ENCODE measurements around the gene CSPG5. TPM values are rescaled to one million over a fixed set of nuclear protein-coding genes. Genes with fewer than 3 reads are reported as not detected.

The CSPG5 gene
- total RNA-seq, 2 donors from 2014 or later = 0.16 to 1.2 TPM

GRCh38 chr3:47525617-47526016 is 53.0 kb downstream of the CSPG5 start:
- no peak for ATAC-seq
- DNase-seq (ENCODE audit: low spot score in 2 of 2) = no peak
- H3K27ac Mint-ChIP-seq = no peak overlapping the region
- peaks cover 5% of the 10 kb centered on the region in 2 donors for H3K9me3 Mint-ChIP-seq
- H3K36me3 Mint-ChIP-seq = peaks cover 0 to 6% of the 10 kb centered on the region in 2 donors

GRCh38 chr3:47523310-47524073 is 55.2 kb downstream of the CSPG5 start:
- DNase-seq (ENCODE audit: low spot score in 2 of 2) (no peak), ATAC-seq (no peak)
- Mint-ChIP-seq H3K36me3 (peaks cover 0 to 6% of the 10 kb centered on the region in 2 donors), H3K9me3 (peaks cover 5% of the 10 kb centered on the region in 2 donors), H3K27ac (no peak overlapping the region)

GRCh38 chr3:47522082-47522987 is 56.3 kb downstream of the CSPG5 start:
- peak; percentile 79 to 82 for DNase-seq (ENCODE audit: low spot score in 2 of 2)
- Mint-ChIP-seq H3K9me3 (no peaks in the 10 kb centered on the region), H3K27ac (peak overlapping the region in 1 of 2 donors; percentile 22), H3K36me3 (no peaks in the 10 kb centered on the region)
- ATAC-seq = peak; percentile 97 to 99

GRCh38 chr3:47520756-47521155 is 57.9 kb downstream of the CSPG5 start:
- no peak for ATAC-seq
- no peak overlapping the region for H3K27ac Mint-ChIP-seq
- DNase-seq (ENCODE audit: low spot score in 2 of 2) = no peak
- no peaks in the 10 kb centered on the region for H3K36me3 Mint-ChIP-seq
- no peaks in the 10 kb centered on the region for H3K9me3 Mint-ChIP-seq

- Mint-ChIP-seq H3K9me3 (no peaks in the 10 kb centered on the region), H3K27ac (no peak overlapping the region), H3K36me3 (peaks cover 0 to 4% of the 10 kb centered on the region in 2 donors)
- ATAC-seq (no peak), DNase-seq (ENCODE audit: low spot score in 2 of 2) (no peak)
Measured at GRCh38 chr3:47517937-47518336, 60.7 kb downstream of the CSPG5 start.

GRCh38 chr3:47515864-47516319 is 62.8 kb downstream of the CSPG5 start:
- Mint-ChIP-seq H3K36me3 (peaks cover 0 to 19% of the 10 kb centered on the region in 2 donors), H3K27ac (no peak overlapping the region), H3K9me3 (no peaks in the 10 kb centered on the region)
- ATAC-seq (no peak), DNase-seq (ENCODE audit: low spot score in 2 of 2) (no peak)

- no peak for ATAC-seq
- Mint-ChIP-seq H3K27ac (peak overlapping the region in 1 of 2 donors; percentile 75), H3K9me3 (no peaks in the 10 kb centered on the region), H3K36me3 (peaks cover 0 to 24% of the 10 kb centered on the region in 2 donors)
- no peak for DNase-seq (ENCODE audit: low spot score in 2 of 2)
Measured at GRCh38 chr3:47515100-47515499, 63.6 kb downstream of the CSPG5 start.

GRCh38 chr3:47513125-47513929 is 65.3 kb downstream of the CSPG5 start, which contains the start of gene ELP6:
Gene ELP6 (minus strand): TSS chr3:47513712. CDS start chr3:47513590, 122 bp downstream.
- no peaks in the 10 kb centered on the region for H3K9me3 Mint-ChIP-seq
- peak; percentile 97 to 98 for ATAC-seq
- H3K27ac Mint-ChIP-seq = peak within 1 kb of the TSS; percentile 99
- peak; percentile 96 to 98 for DNase-seq (ENCODE audit: low spot score in 2 of 2)
- H3K36me3 Mint-ChIP-seq = peaks cover 0 to 24% of the 10 kb centered on the region in 2 donors

GRCh38 chr3:47512416-47513124 is 66.1 kb downstream of the CSPG5 start:
- Mint-ChIP-seq H3K36me3 (peaks cover 0 to 24% of the 10 kb centered on the region in 2 donors), H3K9me3 (no peaks in the 10 kb centered on the region), H3K27ac (peak overlapping the region; percentile 99)
- DNase-seq (ENCODE audit: low spot score in 2 of 2) = no peak
- peak in 1 of 2 donors; percentile 22 for ATAC-seq

Other genes with a start within 250 kb of the CSPG5 start
- 10 to 100 TPM; 29.4 to 29.9 TPM for gene PTPN23, start 197.8 kb downstream of the CSPG5 start, total RNA-seq
- 10 to 100 TPM; 53.7 to 61.4 TPM for gene SCAP, start 102.9 kb downstream of the CSPG5 start, total RNA-seq
- gene ELP6, start 65.2 kb downstream of the CSPG5 start, total RNA-seq = 10 to 100 TPM; 39.3 to 43.4 TPM
- gene SMARCC1, start 203.0 kb upstream of the CSPG5 start, total RNA-seq = 100 to 1,000 TPM in 1 of 2 donors, 10 to 100 TPM in 1; 98.9 to 138 TPM
- 10 to 100 TPM; 62.2 to 84.4 TPM for gene DHX30, start 224.3 kb upstream of the CSPG5 start, total RNA-seq

Data from activated naive CD4-positive, alpha-beta T cell treated with anti-CD3 and anti-CD28 coated beads, Interleukin-2, amount 50 U/mL, for 72 hours (primary cell).